Astrocyte of the cerebellum (primary cell): Measurements from ENCODE around the gene CHST3.

Experiments
- DNase-seq: peaks from one replicate; pipeline ENCODE4 v3.0.0-alpha.2; 2011; ENCODE audit warnings: low read depth
- H3K4me3 ChIP-seq: 2 replicates; pipeline ENCODE4 v1.5.1; 2011; ENCODE audit warnings: mild to moderate bottlenecking, low read depth, low read length, moderate library complexity
- in situ Hi-C: cut with HindIII; loops from 2 replicates; pipeline ENCODE4 v1.10.0; 2017; ENCODE audit warnings: low sequenced_read_pairs
- TF ChIP-seq, protein P1 (sequence below): IDR thresholded peaks from 2 replicates; pipeline ENCODE4 v1.5.1; 2012; ENCODE audit warnings: low read length, low read depth, moderate library complexity, mild to moderate bottlenecking; ENCODE audit errors: missing control alignments

CHST3 gene

DNA sequence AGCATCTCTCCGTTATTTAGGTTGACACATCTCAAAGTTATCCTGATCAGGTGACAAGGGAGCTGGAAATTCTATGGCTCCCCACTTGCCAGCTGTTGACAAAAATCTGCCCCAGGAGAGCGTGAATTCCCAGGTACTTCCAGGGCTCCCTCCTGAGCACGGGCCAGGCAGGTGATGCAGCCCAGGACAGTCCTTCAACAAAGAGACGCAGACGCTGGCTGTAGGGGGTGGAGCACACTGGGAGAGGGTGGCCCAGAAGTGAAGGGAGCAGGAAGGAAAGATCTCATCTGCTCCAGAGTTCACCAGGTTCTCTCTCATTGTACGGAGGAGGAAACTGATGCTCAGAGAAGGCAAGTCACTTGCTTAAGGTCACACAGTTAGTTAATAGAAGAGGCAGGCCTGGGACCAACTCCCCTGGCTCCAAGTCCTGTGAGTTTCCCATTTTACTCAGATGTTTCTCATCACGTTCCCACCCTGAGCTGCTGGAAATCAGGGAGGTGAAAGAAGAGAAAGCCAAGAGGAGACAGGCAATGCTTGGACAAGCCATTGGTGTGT is 41.0 kb upstream of the CHST3 start:
- no peak for DNase-seq
- in situ Hi-C loops = no loop called here

DNA sequence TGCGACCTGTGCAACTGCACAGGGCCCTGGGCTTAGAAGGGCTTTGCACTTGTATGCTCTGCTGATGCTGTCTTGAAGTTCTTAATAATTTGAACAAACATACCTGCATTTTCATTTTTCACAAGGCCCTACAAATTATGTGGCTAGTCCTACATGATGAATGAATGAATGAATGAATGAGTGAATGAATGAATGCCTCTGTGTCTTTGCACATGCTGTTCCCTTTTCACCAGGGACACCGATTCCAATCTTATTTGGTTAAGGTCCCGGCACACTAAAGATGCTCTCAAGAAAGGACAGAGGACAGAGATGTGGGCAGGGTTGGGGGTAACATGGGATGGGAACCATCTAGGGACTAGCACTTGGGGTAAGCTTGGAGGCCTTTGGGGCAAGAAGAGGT is 39.4 kb upstream of the CHST3 start:
- no peak overlapping the region for H3K4me3 ChIP-seq
- TF ChIP-seq, protein P1, sequence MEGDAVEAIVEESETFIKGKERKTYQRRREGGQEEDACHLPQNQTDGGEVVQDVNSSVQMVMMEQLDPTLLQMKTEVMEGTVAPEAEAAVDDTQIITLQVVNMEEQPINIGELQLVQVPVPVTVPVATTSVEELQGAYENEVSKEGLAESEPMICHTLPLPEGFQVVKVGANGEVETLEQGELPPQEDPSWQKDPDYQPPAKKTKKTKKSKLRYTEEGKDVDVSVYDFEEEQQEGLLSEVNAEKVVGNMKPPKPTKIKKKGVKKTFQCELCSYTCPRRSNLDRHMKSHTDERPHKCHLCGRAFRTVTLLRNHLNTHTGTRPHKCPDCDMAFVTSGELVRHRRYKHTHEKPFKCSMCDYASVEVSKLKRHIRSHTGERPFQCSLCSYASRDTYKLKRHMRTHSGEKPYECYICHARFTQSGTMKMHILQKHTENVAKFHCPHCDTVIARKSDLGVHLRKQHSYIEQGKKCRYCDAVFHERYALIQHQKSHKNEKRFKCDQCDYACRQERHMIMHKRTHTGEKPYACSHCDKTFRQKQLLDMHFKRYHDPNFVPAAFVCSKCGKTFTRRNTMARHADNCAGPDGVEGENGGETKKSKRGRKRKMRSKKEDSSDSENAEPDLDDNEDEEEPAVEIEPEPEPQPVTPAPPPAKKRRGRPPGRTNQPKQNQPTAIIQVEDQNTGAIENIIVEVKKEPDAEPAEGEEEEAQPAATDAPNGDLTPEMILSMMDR = no peak
- DNase-seq = no peak
- in situ Hi-C loops = no loop called here

More for the DNA sequence above, 41.0 kb upstream of the CHST3 start:
- no peak overlapping the region for H3K4me3 ChIP-seq
- TF ChIP-seq, protein P1 = no peak

DNA sequence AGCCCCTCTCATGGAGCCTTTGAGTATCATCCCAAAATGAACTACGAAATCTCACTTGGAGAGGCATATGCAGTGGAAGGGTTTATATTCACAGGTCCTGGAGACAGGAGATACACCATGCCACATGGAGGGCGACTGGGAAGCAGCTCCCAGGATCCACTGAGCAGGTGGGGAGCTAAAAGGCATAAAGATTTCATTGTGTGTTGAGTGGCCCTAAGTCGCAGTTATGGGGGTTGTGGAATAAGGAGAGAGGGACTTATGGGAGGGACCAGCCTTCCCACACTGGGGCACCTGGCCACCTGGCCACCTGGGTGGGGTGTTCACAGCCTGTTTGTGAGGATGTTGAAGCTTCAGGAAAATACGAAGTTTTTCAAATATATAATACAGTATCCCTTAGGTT is 37.0 kb upstream of the CHST3 start:
- H3K4me3 ChIP-seq = no peak overlapping the region
- in situ Hi-C loops = no loop called here
- TF ChIP-seq, protein P1 = no peak
- DNase-seq = no peak

DNA sequence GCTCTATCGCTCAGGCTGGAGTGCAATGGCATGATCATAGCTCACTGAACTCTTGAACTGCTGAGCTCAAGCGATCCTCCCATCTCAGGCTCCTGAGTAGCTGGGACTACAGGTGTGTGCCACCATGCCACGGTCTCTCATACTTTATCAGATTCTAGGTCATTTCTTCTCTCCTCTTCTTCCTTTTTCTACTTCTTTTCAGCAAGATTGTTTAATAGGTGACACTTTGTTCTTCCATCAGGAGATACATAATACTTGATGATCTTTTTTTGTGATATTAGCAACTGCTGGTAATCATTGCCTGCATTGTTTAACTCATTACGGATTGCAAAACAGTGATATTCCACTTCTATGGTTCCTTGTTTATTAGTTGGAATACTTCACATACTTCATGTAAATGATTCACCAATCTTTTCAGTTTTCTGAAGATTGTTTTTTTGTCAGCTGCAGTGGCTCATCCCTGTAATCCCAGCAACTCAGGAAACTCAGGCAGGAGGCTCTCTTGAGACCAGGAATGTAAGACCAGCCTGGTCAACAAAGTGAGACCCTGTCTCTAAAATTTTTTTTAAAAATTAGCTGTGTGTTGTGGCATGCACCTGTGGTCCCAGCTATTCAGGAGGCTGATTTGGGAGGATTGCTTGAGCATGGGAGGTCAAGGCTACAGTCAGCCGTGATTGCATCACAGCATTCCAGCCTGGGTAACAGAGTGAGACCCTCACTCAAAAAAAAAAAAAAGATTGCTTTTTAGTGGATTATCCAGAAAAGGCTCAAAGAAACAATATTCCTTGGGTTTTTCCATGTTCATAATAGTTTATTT is 36.2 kb upstream of the CHST3 start:
- no peak overlapping the region for H3K4me3 ChIP-seq
- in situ Hi-C loops = no loop called here
- TF ChIP-seq, protein P1 = no peak
- no peak for DNase-seq

DNA sequence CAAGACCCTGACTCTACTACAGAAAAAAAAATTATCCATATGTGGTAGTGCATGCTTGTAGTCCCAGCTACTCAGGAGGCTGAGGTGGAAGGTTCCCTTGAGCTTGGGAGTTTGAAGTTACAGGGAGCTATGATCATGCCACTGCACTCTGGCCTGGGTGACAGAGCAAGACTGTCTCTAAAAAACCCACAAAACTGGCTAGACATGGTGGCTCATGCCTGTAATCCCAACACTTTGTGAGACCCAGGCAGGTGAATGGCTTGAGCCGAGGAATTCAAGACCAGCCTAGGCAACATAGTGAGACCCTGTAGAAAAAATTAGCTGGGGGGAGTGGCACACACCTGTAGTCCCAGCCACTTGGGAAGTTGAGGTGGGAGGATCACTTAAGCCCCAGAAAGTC is 32.9 kb upstream of the CHST3 start:
- H3K4me3 ChIP-seq = no peak overlapping the region
- DNase-seq = no peak
- in situ Hi-C loops = no loop called here
- TF ChIP-seq, protein P1 = no peak

DNA sequence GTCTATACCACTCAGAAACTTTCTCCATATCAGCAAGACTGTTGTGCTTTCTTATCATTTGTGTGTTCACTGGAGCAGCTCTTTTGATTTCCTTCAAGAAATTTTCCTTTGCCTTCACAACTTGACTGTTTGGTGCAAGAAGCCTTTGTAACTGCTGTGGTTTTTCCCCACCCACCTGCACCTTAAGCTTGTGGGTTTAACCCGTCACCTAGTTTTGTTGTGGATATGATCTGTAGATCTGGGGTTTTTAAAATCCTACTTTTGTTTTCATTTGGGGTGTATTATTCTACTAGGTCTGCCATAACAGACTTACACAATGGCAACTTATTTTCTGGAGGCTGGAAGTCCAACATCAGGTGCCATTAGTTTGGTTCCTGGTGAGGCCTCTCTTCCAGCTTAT is 30.5 kb upstream of the CHST3 start:
- in situ Hi-C loops = no loop called here
- no peak for DNase-seq
- H3K4me3 ChIP-seq = no peak overlapping the region
- TF ChIP-seq, protein P1 = no peak
